Astrocyte of the spinal cord (primary cell): ENCODE measurements around the gene LITAFD.

Experiments
- DNase-seq: peaks from one replicate; pipeline ENCODE4 v3.0.0; 2011; ENCODE audit warnings: low read depth, low spot score
- H3K4me3 ChIP-seq: 2 replicates; pipeline ENCODE4 v1.5.1; 2011; ENCODE audit warnings: low read depth, mild to moderate bottlenecking, low read length, moderate library complexity
- CTCF ChIP-seq: IDR thresholded peaks from 2 replicates; pipeline ENCODE4 v1.5.1; 2012; ENCODE audit warnings: low read depth, mild to moderate bottlenecking, low read length, inconsistent platforms
- in situ Hi-C: cut with HindIII; loops from 2 replicates; pipeline ENCODE4 v1.10.0; 2017; ENCODE audit warnings: low sequenced_read_pairs

The LITAFD gene

GRCh38 chr16:8847623-8848022 lies 34.5 kb upstream of the LITAFD start:
- no peak overlapping the region for H3K4me3 ChIP-seq
- in situ Hi-C loops = no loop called here
- no peak for TF ChIP-seq CTCF
- DNase-seq = no peak

GRCh38 chr16:8848231-8848938 lies 33.8 kb upstream of the LITAFD start:
- H3K4me3 ChIP-seq = no peak overlapping the region
- in situ Hi-C loops = no loop called here
- DNase-seq = no peak
- no peak for TF ChIP-seq CTCF

GRCh38 chr16:8848939-8849391 lies 33.2 kb upstream of the LITAFD start:
- no peak overlapping the region for H3K4me3 ChIP-seq
- in situ Hi-C loops = no loop called here
- peak; percentile 65 for DNase-seq

GRCh38 chr16:8849411-8850011 lies 32.6 kb upstream of the LITAFD start:
- DNase-seq = peak; percentile 77
- no peak overlapping the region for H3K4me3 ChIP-seq
- TF ChIP-seq CTCF = no peak
- in situ Hi-C loops = no loop called here

More at GRCh38 chr16:8848939-8849391, 33.2 kb upstream of the LITAFD start:
- no peak for TF ChIP-seq CTCF

GRCh38 chr16:8850279-8850885 lies 31.8 kb upstream of the LITAFD start:
- no peak for TF ChIP-seq CTCF
- DNase-seq = peak; percentile 65
- in situ Hi-C loops = no loop called here
- H3K4me3 ChIP-seq = no peak overlapping the region

- no peak for TF ChIP-seq CTCF
- no peak overlapping the region for H3K4me3 ChIP-seq
- in situ Hi-C loops = no loop called here
- no peak for DNase-seq
Observed at GRCh38 chr16:8851761-8852403, 30.3 kb upstream of the LITAFD start.
